ENCODE data around the gene ARSI. TPM values are rescaled to one million over a fixed set of nuclear protein-coding genes. Genes with fewer than 3 reads are reported as not detected.

ARSI gene
- total RNA-seq, 2 donors from 2014 or later: 2.4 to 2.7 TPM

GRCh38 chr5:150301901-150302300 lies 804 bp downstream of the ARSI start:
- H3K27me3 ChIP-seq (ENCODE audit: control insufficient read depth, insufficient read depth, low read length, poor library complexity, severe bottlenecking): peaks cover 39% of the 10 kb centered on the region
- no peak for TF ChIP-seq CTCF (conservative IDR thresholded peaks at IDR 0.05)
- no peak overlapping the region for H3K27ac Mint-ChIP-seq
- H3K4me3 Mint-ChIP-seq: peak overlapping the region; percentile 62
- peaks cover 64% of the 10 kb centered on the region for H3K27me3 Mint-ChIP-seq (ENCODE audit: insufficient read depth)
- 43 to 76% methylated on average over 11 to 22 of the region's 22 CpGs for WGBS, 2 experiments (ENCODE audit: insufficient coverage in 1 of 2, insufficient read length in 1 of 2)
- H3K9me3 ChIP-seq (ENCODE audit: control insufficient read depth, low read length): no peaks in the 10 kb centered on the region
- H3K9ac ChIP-seq (ENCODE audit: extremely low read depth, low read length, poor library complexity, severe bottlenecking): peak overlapping the region; percentile 65
- peak; percentile 72 for DNase-seq
- no peaks in the 10 kb centered on the region for H3K36me3 ChIP-seq (ENCODE audit: control insufficient read depth, insufficient read depth, low read length)
- H3K4me1 ChIP-seq (ENCODE audit: control insufficient read depth, insufficient read depth, low read length): peaks cover 21% of the 10 kb centered on the region
- H3K4me1 Mint-ChIP-seq: peaks cover 39% of the 10 kb centered on the region
- H3K9me3 Mint-ChIP-seq: no peaks in the 10 kb centered on the region
- peak overlapping the region; percentile 71 for H3K4me3 ChIP-seq (ENCODE audit: low read length)
- peaks cover 2% of the 10 kb centered on the region for H3K36me3 Mint-ChIP-seq (ENCODE audit: low read depth)
- H3K27ac ChIP-seq (ENCODE audit: low read depth, low read length): no peak overlapping the region

GRCh38 chr5:150301170-150301505 lies 1.6 kb downstream of the ARSI start:
- WGBS, 2 experiments (ENCODE audit: insufficient coverage in 1 of 2, insufficient read length in 1 of 2): 71% methylated on average over 1 of the region's 1 CpG
- H3K36me3 ChIP-seq (ENCODE audit: control insufficient read depth, insufficient read depth, low read length): no peaks in the 10 kb centered on the region
- peak overlapping the region; percentile 71 for H3K4me3 ChIP-seq (ENCODE audit: low read length)
- Mint-ChIP-seq H3K4me3 (peak overlapping the region; percentile 0), H3K36me3 (ENCODE audit: low read depth) (peaks cover 2% of the 10 kb centered on the region), H3K27me3 (ENCODE audit: insufficient read depth) (peaks cover 69% of the 10 kb centered on the region), H3K9me3 (no peaks in the 10 kb centered on the region), H3K27ac (no peak overlapping the region), H3K4me1 (peaks cover 39% of the 10 kb centered on the region)
- peak overlapping the region; percentile 34 for H3K9ac ChIP-seq (ENCODE audit: extremely low read depth, low read length, poor library complexity, severe bottlenecking)
- no peaks in the 10 kb centered on the region for H3K9me3 ChIP-seq (ENCODE audit: control insufficient read depth, low read length)
- no peak for TF ChIP-seq CTCF (conservative IDR thresholded peaks at IDR 0.05)
- no peak overlapping the region for H3K27ac ChIP-seq (ENCODE audit: low read depth, low read length)
- DNase-seq: no peak
- H3K4me1 ChIP-seq (ENCODE audit: control insufficient read depth, insufficient read depth, low read length): peaks cover 21% of the 10 kb centered on the region
- H3K27me3 ChIP-seq (ENCODE audit: control insufficient read depth, insufficient read depth, low read length, poor library complexity, severe bottlenecking): peaks cover 45% of the 10 kb centered on the region

- H3K36me3 ChIP-seq (ENCODE audit: control insufficient read depth, insufficient read depth, low read length): no peaks in the 10 kb centered on the region
- H3K9me3 Mint-ChIP-seq: no peaks in the 10 kb centered on the region
- H3K4me3 Mint-ChIP-seq: peak overlapping the region; percentile 0
- peaks cover 74% of the 10 kb centered on the region for H3K27me3 Mint-ChIP-seq (ENCODE audit: insufficient read depth)
- peaks cover 2% of the 10 kb centered on the region for H3K36me3 Mint-ChIP-seq (ENCODE audit: low read depth)
- peaks cover 39% of the 10 kb centered on the region for H3K4me1 Mint-ChIP-seq
- peak overlapping the region; percentile 54 for H3K27ac Mint-ChIP-seq
- no peak overlapping the region for H3K27ac ChIP-seq (ENCODE audit: low read depth, low read length)
- H3K9ac ChIP-seq (ENCODE audit: extremely low read depth, low read length, poor library complexity, severe bottlenecking): peak overlapping the region; percentile 34
- WGBS, 2 experiments (ENCODE audit: insufficient coverage in 1 of 2, insufficient read length in 1 of 2): 62 to 64% methylated on average over 11 to 13 of the region's 13 CpGs
- peaks cover 46% of the 10 kb centered on the region for H3K27me3 ChIP-seq (ENCODE audit: control insufficient read depth, insufficient read depth, low read length, poor library complexity, severe bottlenecking)
- H3K4me1 ChIP-seq (ENCODE audit: control insufficient read depth, insufficient read depth, low read length): peaks cover 21% of the 10 kb centered on the region
- TF ChIP-seq CTCF (conservative IDR thresholded peaks at IDR 0.05): no peak
- no peaks in the 10 kb centered on the region for H3K9me3 ChIP-seq (ENCODE audit: control insufficient read depth, low read length)
- peak; percentile 81 for DNase-seq
- peak overlapping the region; percentile 71 for H3K4me3 ChIP-seq (ENCODE audit: low read length)
These were observed 2.1 kb downstream of the ARSI start for GRCh38 chr5:150300496-150301169.

All from endodermal cell (in vitro differentiated cells).